NCI-H69 (cell line): Measurements from ENCODE around the gene DRD3.

ENCODE experiments used
- DNase-seq: peaks from one replicate; lab custom pipeline; 2025; lab: John Stamatoyannopoulos, UW

Gene DRD3

GRCh38 chr3:114178770-114179368, at the start of gene DRD3:
Gene DRD3 (minus strand): TSS chr3:114179052. CDS start chr3:114171992, 7,060 bp downstream.
- DNase-seq: no peak

- no peak for DNase-seq
Measured at GRCh38 chr3:114227076-114227475, 48.2 kb upstream of the DRD3 start.

GRCh38 chr3:114226313-114226712, 47.5 kb upstream of the DRD3 start:
- no peak for DNase-seq

GRCh38 chr3:114223143-114223542, 44.3 kb upstream of the DRD3 start:
- no peak for DNase-seq

DNA sequence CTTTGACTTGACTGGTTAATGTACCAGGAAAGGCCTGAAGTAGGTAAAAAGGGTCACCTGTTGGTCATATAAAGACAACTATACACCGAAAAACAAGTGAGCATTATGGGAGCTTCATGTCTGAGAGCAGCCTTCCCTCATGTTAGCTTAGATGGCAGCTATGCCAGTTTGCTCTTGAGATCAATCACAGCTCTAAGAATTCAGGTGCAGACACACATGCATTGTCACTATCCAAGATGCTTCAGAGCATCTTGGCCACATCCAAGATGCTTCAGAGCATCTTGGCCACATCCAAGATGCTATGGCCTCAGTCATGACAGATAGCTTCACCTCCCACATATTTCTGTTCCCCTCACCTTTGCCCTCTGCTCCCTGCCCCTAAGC, 43.0 kb upstream of the DRD3 start:
- no peak for DNase-seq

GRCh38 chr3:114221165-114221880, 42.5 kb upstream of the DRD3 start:
- no peak for DNase-seq

DNA sequence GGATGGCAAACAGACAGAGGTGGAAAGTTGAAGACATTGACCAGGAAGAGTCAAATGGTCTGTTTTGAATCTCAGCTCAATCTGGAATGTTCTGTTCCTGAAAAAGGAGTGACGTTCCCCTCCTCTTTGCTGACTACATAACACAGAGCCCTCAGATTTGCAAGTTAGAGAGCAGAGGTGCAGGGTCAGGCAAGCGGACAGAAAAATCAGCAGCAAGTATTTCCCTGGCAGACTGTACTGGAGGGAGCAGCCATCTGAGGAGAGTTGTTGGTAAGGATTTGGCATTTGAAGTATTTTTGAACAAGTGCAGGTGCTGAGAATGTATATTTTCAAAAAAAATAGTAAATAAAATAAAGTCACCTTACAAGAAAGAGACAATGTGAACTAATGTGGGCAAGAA, 40.9 kb upstream of the DRD3 start:
- no peak for DNase-seq

DNA sequence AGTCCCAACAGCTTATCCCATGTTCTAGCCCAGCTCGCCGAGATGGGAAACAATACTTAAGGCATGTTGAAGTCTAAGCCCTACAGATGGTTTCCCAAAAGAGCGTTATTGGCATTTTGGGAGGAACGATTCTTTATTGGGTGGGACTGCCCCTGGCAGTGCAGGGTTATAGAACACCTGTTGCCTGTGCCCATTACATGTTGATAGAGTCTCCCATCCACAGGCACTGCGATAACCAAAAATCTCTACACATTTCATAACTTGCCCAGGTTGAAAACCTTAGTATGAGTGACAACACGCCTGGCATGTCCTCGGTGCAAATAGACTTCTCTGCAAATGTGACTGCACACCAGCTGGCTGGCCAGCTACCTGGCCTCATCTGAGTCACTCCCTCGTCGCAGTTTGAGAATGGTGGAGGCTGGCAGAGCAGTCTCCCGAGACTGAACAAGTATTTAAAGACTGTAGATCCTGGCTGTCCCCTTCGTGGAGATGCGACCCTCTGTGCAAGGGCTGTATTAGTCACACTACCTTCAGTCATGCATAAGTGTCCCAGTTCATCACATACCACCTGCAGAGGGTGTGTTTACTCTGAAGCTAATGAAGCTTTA, 39.8 kb upstream of the DRD3 start:
- no peak for DNase-seq

DNA sequence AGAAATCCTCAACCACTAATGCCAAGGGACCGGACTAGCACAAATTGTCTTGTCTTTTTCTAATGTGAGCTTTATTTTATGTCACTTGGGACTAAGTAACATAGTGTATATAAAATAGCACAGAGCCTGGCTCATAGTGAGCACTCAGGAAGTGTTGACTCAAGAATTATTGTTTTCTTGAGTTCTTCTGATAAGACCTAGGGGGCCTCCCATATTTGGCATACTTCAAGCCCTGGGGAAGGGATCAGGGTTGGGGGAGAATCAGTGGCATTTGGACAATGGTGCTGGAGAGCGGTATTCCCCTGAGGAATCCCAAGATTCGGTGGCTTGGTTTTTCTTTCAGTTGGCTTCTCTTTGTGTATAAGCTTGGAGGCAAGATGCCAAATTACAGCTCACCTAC, 39.2 kb upstream of the DRD3 start:
- no peak for DNase-seq

DNA sequence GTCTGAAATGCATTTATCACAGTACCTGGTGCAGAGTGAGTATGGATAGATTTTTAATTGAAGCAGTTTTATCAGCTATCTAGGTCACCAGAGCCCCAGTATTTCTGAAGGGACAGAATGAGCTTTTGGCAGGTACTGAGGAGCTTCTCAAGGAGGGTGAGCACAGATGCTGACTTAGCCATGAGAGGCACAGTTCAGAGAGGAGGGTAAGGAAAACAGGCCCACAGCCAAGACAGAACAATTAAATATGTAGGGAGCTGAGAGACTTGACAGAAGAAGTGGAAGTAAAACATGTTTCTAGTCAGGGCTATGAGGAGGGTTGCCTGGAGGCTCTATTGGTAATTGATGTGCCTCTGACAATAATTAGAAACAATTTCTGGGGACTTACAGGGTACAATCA, 38.4 kb upstream of the DRD3 start:
- no peak for DNase-seq

- no peak for DNase-seq
Measured at GRCh38 chr3:114216186-114216970, 37.5 kb upstream of the DRD3 start.

DNA sequence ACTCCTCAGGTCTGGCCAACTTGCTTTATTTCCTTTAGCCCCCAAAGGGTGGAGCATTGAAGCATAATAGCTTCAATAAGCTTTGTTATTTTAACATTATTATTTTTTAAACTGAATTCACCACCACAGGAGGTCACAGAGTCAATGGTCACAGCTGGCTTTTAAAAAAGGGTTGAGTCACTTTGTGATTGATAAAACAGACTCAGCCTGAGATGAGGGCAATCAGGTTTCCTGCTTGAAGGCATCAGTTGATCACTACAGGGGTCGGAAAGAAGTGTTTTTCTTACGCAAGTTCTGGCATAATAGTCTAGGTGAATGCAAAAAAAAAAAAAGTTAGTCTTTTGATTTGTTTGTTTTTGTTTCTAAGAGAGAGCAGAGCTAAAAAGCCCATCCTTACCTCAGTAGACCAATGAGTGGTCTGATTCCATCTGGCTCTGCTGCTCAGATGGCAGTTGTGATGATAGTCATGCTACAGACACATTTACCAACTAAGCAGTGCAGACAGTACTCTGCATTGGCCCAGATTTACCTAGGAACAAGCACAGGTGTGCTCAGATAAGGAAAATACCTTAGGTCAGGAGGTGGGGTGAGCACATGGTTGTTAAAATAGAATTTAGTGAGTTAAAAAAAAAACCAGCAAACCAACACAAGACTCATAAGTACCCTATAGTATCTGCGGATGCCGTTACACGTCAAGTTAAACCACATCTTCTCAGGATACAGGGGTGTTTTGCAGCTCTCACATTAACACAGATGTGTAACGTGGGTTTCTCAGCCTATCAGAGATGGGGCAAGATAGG, 35.9 kb upstream of the DRD3 start:
- peak; percentile 38 for DNase-seq

DNA sequence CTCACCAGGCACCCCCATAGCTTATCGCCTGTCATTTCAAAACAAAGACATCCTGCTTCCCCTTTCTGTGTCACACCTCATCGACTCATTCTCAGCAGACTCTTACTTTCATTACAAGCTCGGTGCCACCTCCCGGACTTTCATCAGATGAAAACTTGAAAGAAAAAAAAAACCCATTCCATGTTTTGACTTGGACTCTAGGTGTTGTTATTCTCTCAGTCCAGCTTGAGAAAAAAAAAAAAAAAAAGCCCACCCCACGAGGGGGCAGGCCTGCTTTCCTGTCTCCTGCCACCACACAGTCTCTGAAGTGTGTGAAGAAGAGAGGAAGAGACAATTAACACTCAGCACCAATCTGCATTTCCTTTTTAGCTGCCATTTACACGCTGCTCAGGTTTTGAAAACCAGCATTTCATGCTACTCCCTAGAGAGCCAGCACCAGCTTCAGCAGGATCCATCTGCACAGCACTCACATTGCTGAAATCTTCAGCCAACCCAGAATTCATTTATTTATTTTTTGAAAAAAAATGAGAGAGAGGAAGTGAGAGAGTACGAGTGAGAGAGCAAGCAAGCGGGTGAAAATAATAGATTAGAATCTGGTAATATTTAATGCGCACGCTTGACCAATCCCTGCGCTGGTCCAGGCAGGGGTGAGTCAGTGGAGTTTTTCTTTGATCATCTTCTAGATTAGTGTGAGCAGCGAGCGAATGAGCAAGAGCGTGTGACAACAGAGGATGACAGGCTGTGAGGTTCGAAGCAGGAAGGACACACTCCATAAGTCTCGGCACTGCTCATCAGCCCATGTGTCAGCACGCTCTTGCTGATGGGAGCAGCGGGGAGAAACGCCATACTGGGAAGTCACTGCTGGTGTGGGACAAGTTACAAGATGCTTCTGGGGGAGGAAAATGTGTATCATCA, 35.0 kb upstream of the DRD3 start:
- peak; percentile 54 for DNase-seq

GRCh38 chr3:114213292-114213626, 34.4 kb upstream of the DRD3 start:
- no peak for DNase-seq

DNA sequence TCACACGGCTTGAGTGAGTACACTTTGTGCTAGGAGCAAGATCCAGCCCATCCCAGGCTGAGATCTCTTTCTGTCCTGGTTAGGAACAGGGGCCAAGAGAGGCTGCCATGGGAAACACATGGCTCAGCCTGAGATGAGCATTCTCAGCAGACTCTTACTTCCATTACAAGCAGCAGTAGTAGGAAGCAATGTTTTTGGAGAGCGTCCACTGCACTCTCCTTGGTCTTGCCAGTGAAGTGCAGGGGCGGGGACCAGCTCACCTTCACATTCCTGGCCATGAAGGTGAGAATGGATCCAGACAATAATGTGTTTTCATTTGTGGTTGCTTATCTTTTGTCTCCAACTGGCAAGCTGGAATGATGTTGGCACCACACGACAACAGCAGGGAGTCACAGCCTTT, 33.8 kb upstream of the DRD3 start:
- no peak for DNase-seq

DNA sequence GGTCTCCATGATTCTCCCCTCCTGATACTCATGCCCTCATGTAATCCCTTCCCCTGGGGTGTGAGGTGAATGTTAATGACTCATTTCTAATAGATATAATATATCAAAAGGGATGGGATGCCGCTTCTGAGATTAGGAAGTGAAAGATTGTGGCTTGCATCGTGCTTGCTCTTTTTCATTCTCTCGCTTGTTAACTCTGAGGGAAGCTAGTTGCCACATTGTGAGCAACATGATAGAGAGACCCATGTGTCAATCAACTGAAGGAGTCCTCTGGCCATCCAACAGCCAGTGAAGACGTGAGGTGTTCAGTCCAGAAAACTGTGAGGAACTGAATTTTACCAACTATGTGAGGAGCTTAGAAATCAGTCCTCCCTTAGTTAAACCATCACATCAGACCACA, 28.9 kb upstream of the DRD3 start:
- DNase-seq: no peak

- DNase-seq: no peak
Measured at GRCh38 chr3:114206342-114206741, 27.5 kb upstream of the DRD3 start.

GRCh38 chr3:114205541-114205940, 26.7 kb upstream of the DRD3 start:
- no peak for DNase-seq

DNA sequence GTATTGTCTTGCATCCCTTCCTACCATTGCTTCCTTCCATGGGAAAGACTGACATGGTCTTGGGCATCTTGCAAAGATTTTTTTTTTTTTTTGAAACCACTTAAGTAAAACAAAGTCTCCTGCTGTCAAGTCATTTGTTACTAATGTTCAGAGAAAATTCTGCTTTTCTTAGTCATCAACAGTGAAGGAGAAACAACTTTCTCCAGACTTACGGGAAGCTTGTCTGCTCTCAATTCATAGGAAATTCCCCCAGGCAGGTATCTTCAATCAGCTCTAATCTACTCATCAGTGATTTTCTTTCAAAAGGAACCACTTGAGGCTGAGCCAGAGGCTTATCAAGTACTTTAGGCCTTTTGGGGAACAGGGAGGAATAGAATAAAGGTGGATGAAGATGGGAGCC, 15.9 kb upstream of the DRD3 start:
- no peak for DNase-seq

DNA sequence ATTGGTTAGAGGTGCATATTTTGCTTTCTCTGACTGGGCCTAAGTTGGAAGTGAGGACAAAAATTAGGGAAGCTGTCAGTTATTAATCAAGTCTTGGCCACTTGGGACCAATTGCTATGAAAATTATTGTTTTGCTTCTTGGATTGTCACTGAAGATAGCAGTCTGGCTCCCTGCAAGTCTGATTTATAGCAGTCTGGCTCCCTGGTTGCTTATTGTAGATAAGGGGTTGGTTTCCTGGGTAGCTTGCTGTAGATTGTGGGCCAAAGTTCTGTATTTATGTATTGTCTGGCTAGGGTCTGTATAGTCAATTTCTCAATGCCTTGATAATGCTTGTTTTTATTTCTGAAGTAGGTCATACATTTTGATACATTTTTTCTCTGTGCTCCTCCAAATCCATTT, 13.3 kb upstream of the DRD3 start:
- peak; percentile 27 for DNase-seq

DNA sequence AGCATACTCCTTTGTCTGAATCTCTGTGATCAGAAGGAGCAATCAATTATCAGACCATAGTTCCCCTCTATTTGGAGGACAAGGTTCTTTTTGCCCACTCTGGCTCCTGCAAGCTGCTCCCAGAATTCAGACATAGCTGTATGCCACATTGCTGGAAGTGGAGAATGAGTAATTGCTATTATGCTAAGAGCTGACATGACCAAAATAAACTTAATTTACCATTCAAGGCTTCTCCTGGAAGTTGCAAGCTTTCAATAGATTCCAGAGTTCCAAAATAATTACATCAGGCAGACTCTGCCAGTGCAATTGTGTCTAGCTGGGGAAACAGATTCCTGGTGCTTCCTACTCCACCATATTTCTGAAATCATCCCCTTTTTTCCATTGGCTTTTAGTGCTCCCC, 7.6 kb upstream of the DRD3 start:
- no peak for DNase-seq
